NT2/D1 (cell line): ENCODE results near the gene HK1.

ENCODE experiments used
- DNase-seq: peaks from one replicate; pipeline ENCODE4 v3.0.0-alpha.2; 2011; ENCODE audit warnings: low read depth, low spot score
- H3K27me3 ChIP-seq: 2 replicates; pipeline ENCODE4 v1.6.0; 2011; ENCODE audit warnings: mild to moderate bottlenecking; ENCODE audit not compliant: insufficient read length, insufficient read depth
- H3K36me3 ChIP-seq: 2 replicates; pipeline ENCODE4 v1.6.1; 2011; ENCODE audit warnings: mild to moderate bottlenecking, low read length, mixed read lengths; ENCODE audit not compliant: insufficient read depth, insufficient read length
- H3K4me1 ChIP-seq: 2 replicates; pipeline ENCODE4 v1.5.1; 2011; ENCODE audit not compliant: insufficient read depth, insufficient read length
- H3K4me3 ChIP-seq: 2 replicates; pipeline ENCODE4 v1.5.1; 2011; ENCODE audit warnings: low read depth; ENCODE audit not compliant: insufficient read length
- H3K9ac ChIP-seq: 2 replicates; pipeline ENCODE4 v1.6.0; 2011; ENCODE audit warnings: low read depth; ENCODE audit not compliant: insufficient read length
- H3K9me3 ChIP-seq: 2 replicates; pipeline ENCODE4 v1.5.1; 2011; ENCODE audit warnings: mild to moderate bottlenecking, low read length; ENCODE audit not compliant: insufficient read depth
- SUZ12 ChIP-seq: IDR thresholded peaks from 2 replicates; pipeline ENCODE4 v1.6.1; 2011; ENCODE audit not compliant: insufficient read length, insufficient read depth; ENCODE audit errors: extremely low read depth
- YY1 ChIP-seq: IDR thresholded peaks from 2 replicates; pipeline ENCODE4 v1.6.1; 2011; ENCODE audit not compliant: insufficient read length, insufficient read depth
- ZNF274 ChIP-seq: IDR thresholded peaks from 2 replicates; pipeline ENCODE4 v1.6.1; 2011; ENCODE audit warnings: mild to moderate bottlenecking, low read depth, low read length

HK1 gene

GRCh38 chr10:69406816-69407580 is 128.7 kb downstream of the HK1 start:
- H3K9me3 ChIP-seq: no peaks in the 10 kb centered on the region
- H3K4me3 ChIP-seq: no peak overlapping the region
- peaks cover 15% of the 10 kb centered on the region for H3K36me3 ChIP-seq
- no peak for DNase-seq
- peaks cover 7% of the 10 kb centered on the region for H3K4me1 ChIP-seq
- no peak for TF ChIP-seq SUZ12
- H3K9ac ChIP-seq: no peak overlapping the region
- no peaks in the 10 kb centered on the region for H3K27me3 ChIP-seq

- no peak for DNase-seq
- TF ChIP-seq ZNF274 (no peak), YY1 (no peak), SUZ12 (no peak)
- Histone ChIP-seq H3K4me1 (peaks cover 7% of the 10 kb centered on the region), H3K36me3 (peaks cover 12% of the 10 kb centered on the region), H3K9ac (no peak overlapping the region), H3K4me3 (no peak overlapping the region), H3K9me3 (no peaks in the 10 kb centered on the region), H3K27me3 (no peaks in the 10 kb centered on the region)
These were observed 129.5 kb downstream of the HK1 start for GRCh38 chr10:69407621-69408301.

- TF ChIP-seq SUZ12 (no peak), ZNF274 (no peak), YY1 (no peak)
- peaks cover 7% of the 10 kb centered on the region for H3K4me1 ChIP-seq
- no peaks in the 10 kb centered on the region for H3K9me3 ChIP-seq
- H3K36me3 ChIP-seq: peaks cover 9% of the 10 kb centered on the region
- H3K27me3 ChIP-seq: no peaks in the 10 kb centered on the region
- no peak overlapping the region for H3K9ac ChIP-seq
- peak; percentile 82 for DNase-seq
- no peak overlapping the region for H3K4me3 ChIP-seq
These were observed 130.3 kb downstream of the HK1 start for GRCh38 chr10:69408318-69409175.

- no peak overlapping the region for H3K9ac ChIP-seq
- no peak for DNase-seq
- H3K36me3 ChIP-seq: peaks cover 5% of the 10 kb centered on the region
- TF ChIP-seq YY1 (no peak), SUZ12 (no peak), ZNF274 (no peak)
- no peak overlapping the region for H3K4me3 ChIP-seq
- H3K27me3 ChIP-seq: no peaks in the 10 kb centered on the region
- H3K4me1 ChIP-seq: peaks cover 7% of the 10 kb centered on the region
- no peaks in the 10 kb centered on the region for H3K9me3 ChIP-seq
These were observed 130.8 kb downstream of the HK1 start for GRCh38 chr10:69409176-69409495.

GRCh38 chr10:69409968-69410367 is 131.7 kb downstream of the HK1 start:
- H3K27me3 ChIP-seq: no peaks in the 10 kb centered on the region
- no peak for DNase-seq

GRCh38 chr10:69410487-69410886 is 132.2 kb downstream of the HK1 start:
- H3K4me1 ChIP-seq: peaks cover 11% of the 10 kb centered on the region
- H3K9me3 ChIP-seq: no peaks in the 10 kb centered on the region
- H3K36me3 ChIP-seq: peaks cover under 1% of the 10 kb centered on the region
- DNase-seq: no peak
- no peaks in the 10 kb centered on the region for H3K27me3 ChIP-seq
- TF ChIP-seq ZNF274: no peak
- no peak for TF ChIP-seq SUZ12
- TF ChIP-seq YY1: no peak
- no peak overlapping the region for H3K9ac ChIP-seq
- H3K4me3 ChIP-seq: no peak overlapping the region

More at GRCh38 chr10:69409968-69410367, 131.7 kb downstream of the HK1 start:
- Histone ChIP-seq H3K9ac (no peak overlapping the region), H3K4me1 (peaks cover 10% of the 10 kb centered on the region), H3K9me3 (no peaks in the 10 kb centered on the region), H3K4me3 (no peak overlapping the region), H3K36me3 (peaks cover 4% of the 10 kb centered on the region)
- TF ChIP-seq SUZ12 (no peak), YY1 (no peak), ZNF274 (no peak)

GRCh38 chr10:69411476-69411875 is 133.2 kb downstream of the HK1 start:
- DNase-seq: no peak
- Histone ChIP-seq H3K4me3 (no peak overlapping the region), H3K27me3 (no peaks in the 10 kb centered on the region), H3K9ac (no peak overlapping the region), H3K36me3 (no peaks in the 10 kb centered on the region), H3K9me3 (no peaks in the 10 kb centered on the region), H3K4me1 (peaks cover 11% of the 10 kb centered on the region)
- TF ChIP-seq SUZ12 (no peak), ZNF274 (no peak), YY1 (no peak)
